CD8-positive, alpha-beta memory T cell (primary cell): Measurements from ENCODE around the gene SRY. TPM values are rescaled to one million over a fixed set of nuclear protein-coding genes. Genes with fewer than 3 reads are reported as not detected.
A peak's percentile ranks its signal among the peaks of the same experiment; 100 is the strongest.
"Not testable (repeated sequence)": the region's sequence is repeated elsewhere in the genome, so short reads cannot be mapped to it uniquely, and the experiment has no call there.

Experiments used
- CTCF ChIA-PET: fragments of 350-600 bp; sonication (Branson Sonifier 250); formaldehyde crosslinking; loops from one replicate; lab custom pipeline; 2021; ENCODE audit warnings: antibody characterized with exemption; lab: Charles Lee
- POLR2A ChIA-PET: fragments of 350-600 bp; sonication (Branson Sonifier 250); formaldehyde crosslinking; loops from one replicate; lab custom pipeline; 2021; ENCODE audit warnings: antibody characterized with exemption; lab: Charles Lee
- DNase-seq, 5 donors: peaks; one replicate each; pipeline versions ENCODE4 v3.0.0 to v3.0.0-alpha.2; 2020 to 2022; ENCODE audit warnings: mixed read lengths in 1 of 5
- H3K27ac ChIP-seq: one replicate; pipeline ENCODE4 v1.7.0; 2013; ENCODE audit warnings: low read depth, mild to moderate bottlenecking, low read length, moderate library complexity
- H3K27me3 ChIP-seq: 2 replicates; pipeline ENCODE4 v1.7.0; 2013; ENCODE audit warnings: low read length, mild to moderate bottlenecking; ENCODE audit not compliant: insufficient read depth, poor library complexity, severe bottlenecking
- H3K36me3 ChIP-seq: 2 replicates; pipeline ENCODE4 v1.7.0; 2013; ENCODE audit warnings: mild to moderate bottlenecking, low read length, moderate library complexity; ENCODE audit not compliant: insufficient read depth
- H3K4me1 ChIP-seq: 2 replicates; pipeline ENCODE4 v1.7.0; 2013; ENCODE audit warnings: mild to moderate bottlenecking, low read length, moderate library complexity; ENCODE audit not compliant: insufficient read depth
- H3K4me3 ChIP-seq: 2 replicates; pipeline ENCODE4 v1.7.0; 2013; ENCODE audit warnings: mild to moderate bottlenecking, low read length
- H3K9me3 ChIP-seq: 2 replicates; pipeline ENCODE4 v1.7.0; 2013; ENCODE audit warnings: mild to moderate bottlenecking, low read length
- H3K27ac Mint-ChIP-seq, 8 donors: one replicate each; pipeline ENCODE4 v1.8.0; 2020 to 2021; ENCODE audit warnings: mixed read lengths in 8 of 8, mild to moderate bottlenecking in 6 of 8, inconsistent platforms in 3 of 8, moderate library complexity in 3 of 8
- H3K27me3 Mint-ChIP-seq, 2 donors: one replicate each; pipeline ENCODE4 v1.8.0; 2020 to 2021; ENCODE audit warnings: mixed read lengths in 2 of 2, mild to moderate bottlenecking in 1 of 2, moderate library complexity in 1 of 2
- H3K36me3 Mint-ChIP-seq, 3 donors: one replicate each; pipeline ENCODE4 v1.8.0; 2020 to 2021; ENCODE audit warnings: mixed read lengths in 3 of 3, inconsistent platforms in 1 of 3, mild to moderate bottlenecking in 1 of 3
- H3K4me1 Mint-ChIP-seq, 3 donors: one replicate each; pipeline ENCODE4 v1.8.0; 2020 to 2021; ENCODE audit warnings: mixed read lengths in 3 of 3, inconsistent platforms in 1 of 3, mild to moderate bottlenecking in 1 of 3
- H3K4me3 Mint-ChIP-seq, 7 donors: one replicate each; pipeline ENCODE4 v1.8.0; 2020 to 2021; ENCODE audit warnings: mixed read lengths in 7 of 7, mild to moderate bottlenecking in 6 of 7, moderate library complexity in 4 of 7, inconsistent platforms in 2 of 7
- H3K9me3 Mint-ChIP-seq, 5 donors: one replicate each; pipeline ENCODE4 v1.8.0; 2020 to 2022; ENCODE audit warnings: mixed read lengths in 5 of 5, mild to moderate bottlenecking in 3 of 5, moderate library complexity in 2 of 5, inconsistent platforms in 1 of 5
- polyA plus RNA-seq: library from polyadenylated mRNA; unstranded; fragments of 300-500 nt; fragmentation: Illumina TruSeq; gene quantifications from one replicate; pipeline ENCODE4 v1.2.3, GENCODE V29; 2021
- total RNA-seq, 2 experiments: library from RNA; stranded (reverse); gene quantifications; one replicate each; pipeline ENCODE4 v1.2.3, GENCODE V29; 2021

SRY gene
- total RNA-seq (not detected), polyA plus RNA-seq (not detected)

GRCh38 chrY:2787600-2787999 lies at the start of gene SRY:
SRY (minus strand) TSS chrY:2787682; CDS start chrY:2787603, 79 bp downstream.
- POLR2A ChIA-PET: no interaction called here
- no peak within 1 kb of the TSS for H3K27ac Mint-ChIP-seq
- DNase-seq: no peak
- CTCF ChIA-PET: no interaction called here
- Histone ChIP-seq H3K36me3 (no peaks in the 10 kb centered on the region), H3K27ac (no peak within 1 kb of the TSS), H3K4me1 (no peaks in the 10 kb centered on the region), H3K27me3 (no peaks in the 10 kb centered on the region), H3K9me3 (no peaks in the 10 kb centered on the region), H3K4me3 (no peak within 1 kb of the TSS)
- no peaks in the 10 kb centered on the region for H3K36me3 Mint-ChIP-seq
- H3K27me3 Mint-ChIP-seq: peaks cover 0 to 38% of the 10 kb centered on the region in 2 donors
- H3K9me3 Mint-ChIP-seq: no peaks in the 10 kb centered on the region
- no peaks in the 10 kb centered on the region for H3K4me1 Mint-ChIP-seq
- no peak within 1 kb of the TSS for H3K4me3 Mint-ChIP-seq

GRCh38 chrY:2837078-2837477 lies 49.6 kb upstream of the SRY start:
- peaks cover 0 to 14% of the 10 kb centered on the region in 2 donors for H3K27me3 Mint-ChIP-seq
- Histone ChIP-seq H3K4me1 (peaks cover 2% of the 10 kb centered on the region), H3K27ac (no peak overlapping the region), H3K4me3 (no peak overlapping the region), H3K36me3 (no peaks in the 10 kb centered on the region), H3K9me3 (no peaks in the 10 kb centered on the region), H3K27me3 (no peaks in the 10 kb centered on the region)
- H3K9me3 Mint-ChIP-seq: no peaks in the 10 kb centered on the region
- H3K4me3 Mint-ChIP-seq: peak overlapping the region in 1 of 7 donors; percentile 48
- H3K27ac Mint-ChIP-seq: no peak overlapping the region
- H3K36me3 Mint-ChIP-seq: peaks cover 0 to 9% (median 0%) of the 10 kb centered on the region in 3 donors
- ChIA-PET POLR2A (no interaction called here), CTCF (no interaction called here)
- H3K4me1 Mint-ChIP-seq: peaks cover 0 to 12% (median 0%) of the 10 kb centered on the region in 3 donors
- no peak for DNase-seq

- no peaks in the 10 kb centered on the region for H3K36me3 ChIP-seq
- ChIA-PET CTCF (no interaction called here), POLR2A (no interaction called here)
- no peaks in the 10 kb centered on the region for H3K27me3 ChIP-seq
- Mint-ChIP-seq H3K36me3 (no peaks in the 10 kb centered on the region), H3K4me3 (no peak overlapping the region), H3K27me3 (peaks cover 0 to 28% of the 10 kb centered on the region in 2 donors), H3K9me3 (no peaks in the 10 kb centered on the region), H3K4me1 (no peaks in the 10 kb centered on the region), H3K27ac (no peak overlapping the region)
- H3K4me1 ChIP-seq: no peaks in the 10 kb centered on the region
- H3K27ac ChIP-seq: no peak overlapping the region
- DNase-seq: no peak
- H3K4me3 ChIP-seq: no peak overlapping the region
- H3K9me3 ChIP-seq: no peaks in the 10 kb centered on the region
These were observed 47.7 kb upstream of the SRY start for GRCh38 chrY:2835230-2835629.

GRCh38 chrY:2828497-2828896 lies 41.0 kb upstream of the SRY start:
- H3K4me1 ChIP-seq: no peaks in the 10 kb centered on the region
- CTCF ChIA-PET: no interaction called here
- H3K36me3 ChIP-seq: no peaks in the 10 kb centered on the region
- no peak overlapping the region for H3K4me3 ChIP-seq
- Mint-ChIP-seq H3K27ac (no peak overlapping the region), H3K9me3 (no peaks in the 10 kb centered on the region), H3K4me3 (no peak overlapping the region), H3K27me3 (peaks cover 0 to 50% of the 10 kb centered on the region in 2 donors), H3K36me3 (no peaks in the 10 kb centered on the region), H3K4me1 (no peaks in the 10 kb centered on the region)
- no peaks in the 10 kb centered on the region for H3K27me3 ChIP-seq
- DNase-seq: no peak
- no peaks in the 10 kb centered on the region for H3K9me3 ChIP-seq
- POLR2A ChIA-PET: no interaction called here
- no peak overlapping the region for H3K27ac ChIP-seq

GRCh38 chrY:2824471-2824870 lies 37.0 kb upstream of the SRY start:
- DNase-seq: no peak
- Mint-ChIP-seq H3K27me3 (peaks cover 0 to 41% of the 10 kb centered on the region in 2 donors), H3K27ac (no peak overlapping the region), H3K4me3 (no peak overlapping the region), H3K36me3 (no peaks in the 10 kb centered on the region), H3K4me1 (no peaks in the 10 kb centered on the region), H3K9me3 (no peaks in the 10 kb centered on the region)
- POLR2A ChIA-PET: no interaction called here
- Histone ChIP-seq H3K27me3 (no peaks in the 10 kb centered on the region), H3K9me3 (no peaks in the 10 kb centered on the region), H3K4me3 (no peak overlapping the region), H3K36me3 (no peaks in the 10 kb centered on the region), H3K27ac (no peak overlapping the region), H3K4me1 (no peaks in the 10 kb centered on the region)
- CTCF ChIA-PET: no interaction called here

GRCh38 chrY:2817146-2817896 lies 29.8 kb upstream of the SRY start:
- H3K27me3 ChIP-seq, H3K4me3 Mint-ChIP-seq, POLR2A ChIA-PET, H3K36me3 ChIP-seq, H3K4me1 ChIP-seq, CTCF ChIA-PET, H3K27ac ChIP-seq, H3K4me1 Mint-ChIP-seq, H3K9me3 ChIP-seq, H3K27ac Mint-ChIP-seq, H3K4me3 ChIP-seq, H3K36me3 Mint-ChIP-seq, DNase-seq, H3K9me3 Mint-ChIP-seq: not testable (repeated sequence)
- peaks cover 0 to 35% of the 10 kb centered on the region in 2 donors for H3K27me3 Mint-ChIP-seq

GRCh38 chrY:2800246-2800645 lies 12.8 kb upstream of the SRY start:
- CTCF ChIA-PET: no interaction called here
- no peaks in the 10 kb centered on the region for H3K36me3 Mint-ChIP-seq

GRCh38 chrY:2797991-2798390 lies 10.5 kb upstream of the SRY start:
- Histone ChIP-seq H3K27ac (no peak overlapping the region), H3K4me3 (no peak overlapping the region), H3K36me3 (no peaks in the 10 kb centered on the region), H3K4me1 (no peaks in the 10 kb centered on the region), H3K27me3 (no peaks in the 10 kb centered on the region), H3K9me3 (no peaks in the 10 kb centered on the region)
- Mint-ChIP-seq H3K4me3 (no peak overlapping the region), H3K4me1 (peaks cover 0 to 6% (median 0%) of the 10 kb centered on the region in 3 donors), H3K27me3 (peaks cover 0 to 10% of the 10 kb centered on the region in 2 donors), H3K9me3 (no peaks in the 10 kb centered on the region), H3K36me3 (no peaks in the 10 kb centered on the region), H3K27ac (no peak overlapping the region)
- ChIA-PET CTCF (no interaction called here), POLR2A (no interaction called here)
- DNase-seq: no peak

More at GRCh38 chrY:2800246-2800645, 12.8 kb upstream of the SRY start:
- Mint-ChIP-seq H3K4me1 (peaks cover 0 to 6% (median 0%) of the 10 kb centered on the region in 3 donors), H3K4me3 (no peak overlapping the region), H3K27ac (no peak overlapping the region), H3K9me3 (no peaks in the 10 kb centered on the region), H3K27me3 (peaks cover 0 to 8% of the 10 kb centered on the region in 2 donors)
- POLR2A ChIA-PET: no interaction called here
- no peak for DNase-seq
- Histone ChIP-seq H3K27me3 (no peaks in the 10 kb centered on the region), H3K4me3 (no peak overlapping the region), H3K9me3 (no peaks in the 10 kb centered on the region), H3K4me1 (no peaks in the 10 kb centered on the region), H3K36me3 (no peaks in the 10 kb centered on the region), H3K27ac (no peak overlapping the region)
